GM20431 (cell line): ENCODE measurements around the gene NDEL1.
"Not testable (repeated sequence)": the region's sequence is repeated elsewhere in the genome, so short reads cannot be mapped to it uniquely, and the experiment has no call there.

Source experiments
- in situ Hi-C: fragments of 300-500 bp; cut with MseI, MboI; formaldehyde crosslinking; loops from one replicate; pipeline ENCODE4 v1.15.0; 2020; ENCODE audit warnings: low sequenced_read_pairs; ENCODE audit not compliant: unreplicated experiment

Gene NDEL1

GRCh38 chr17:8435245-8436168, at the start of gene NDEL1:
Gene NDEL1, plus strand, starts transcription at chr17:8435884. Its CDS starts 8,388 bp downstream, at chr17:8444272.
- in situ Hi-C loops, result no loop called here

DNA sequence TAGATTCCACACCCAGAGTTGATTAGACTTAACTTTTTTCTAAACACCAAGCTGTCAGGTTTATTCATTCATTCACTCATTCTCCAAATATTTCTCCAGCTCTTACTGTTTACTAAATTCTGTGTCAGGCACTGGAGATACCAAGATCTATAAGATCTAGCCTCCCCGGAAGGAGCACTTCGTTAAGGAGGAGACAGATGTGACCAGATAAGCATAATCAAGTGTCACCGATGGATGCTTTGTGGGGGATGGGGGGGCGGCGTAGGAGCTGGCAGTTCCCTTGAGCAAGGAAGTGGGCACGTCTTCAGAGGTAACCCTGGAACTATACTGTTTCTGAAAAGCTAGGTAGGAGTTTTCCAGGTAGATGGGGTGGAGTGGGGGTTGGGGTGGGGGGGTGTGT, 48.8 kb upstream of the NDEL1 start:
- in situ Hi-C loops, result no loop called here

DNA sequence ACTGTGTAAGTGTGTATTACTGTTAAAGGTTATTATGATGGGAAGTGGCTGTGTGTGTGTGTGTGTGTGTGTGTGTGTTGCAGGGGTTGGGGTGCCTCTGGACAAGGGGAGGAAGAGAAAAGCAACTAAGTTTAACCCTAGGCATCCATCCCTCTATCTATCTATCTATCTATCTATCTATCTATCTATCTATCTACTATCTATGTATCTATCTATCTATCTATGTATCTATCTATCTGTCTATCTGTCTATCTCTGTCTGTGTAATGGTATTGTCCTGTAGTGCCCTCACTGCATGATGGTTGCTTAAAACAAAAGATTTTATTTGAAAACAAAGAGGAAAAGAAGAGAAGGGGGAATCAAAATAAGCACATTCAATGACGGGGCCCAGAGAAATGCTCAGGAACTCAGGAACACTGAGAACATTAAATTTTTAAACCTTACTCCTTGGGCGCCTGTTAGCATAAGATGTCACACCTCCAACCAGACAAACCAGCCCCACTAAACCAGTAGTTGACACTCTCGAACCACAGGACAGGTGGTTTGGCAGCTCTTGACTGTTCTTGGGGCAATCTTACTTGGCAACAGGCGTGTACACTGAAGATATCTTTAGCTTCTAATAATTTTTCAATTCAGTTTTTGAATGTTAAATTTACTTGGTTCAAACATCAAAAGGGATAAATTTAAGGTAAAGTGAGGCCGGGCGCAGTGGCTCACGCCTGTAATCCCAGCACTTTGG, 47.6 kb upstream of the NDEL1 start:
- in situ Hi-C loops, result no loop called here

DNA sequence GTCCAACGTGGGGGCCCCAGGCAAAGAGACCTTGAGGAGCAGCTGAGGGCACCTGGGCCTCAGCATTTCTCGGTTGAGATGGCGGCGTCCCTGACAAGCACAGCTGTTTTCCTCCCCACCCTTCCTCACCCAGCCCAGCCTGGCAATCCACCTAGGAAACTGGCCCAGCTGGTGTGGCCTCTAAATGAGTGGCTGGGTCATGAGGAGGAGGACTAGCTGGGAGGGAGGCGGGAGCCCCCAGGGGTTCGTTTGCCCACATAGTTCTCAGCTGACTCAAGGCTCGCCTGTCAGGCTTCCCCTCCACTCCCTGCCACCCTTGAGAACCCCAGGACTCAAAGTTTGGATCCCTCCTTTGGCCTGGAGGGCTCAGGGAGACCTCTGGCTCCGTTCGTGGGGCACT, 44.0 kb upstream of the NDEL1 start:
- in situ Hi-C loops, result no loop called here

DNA sequence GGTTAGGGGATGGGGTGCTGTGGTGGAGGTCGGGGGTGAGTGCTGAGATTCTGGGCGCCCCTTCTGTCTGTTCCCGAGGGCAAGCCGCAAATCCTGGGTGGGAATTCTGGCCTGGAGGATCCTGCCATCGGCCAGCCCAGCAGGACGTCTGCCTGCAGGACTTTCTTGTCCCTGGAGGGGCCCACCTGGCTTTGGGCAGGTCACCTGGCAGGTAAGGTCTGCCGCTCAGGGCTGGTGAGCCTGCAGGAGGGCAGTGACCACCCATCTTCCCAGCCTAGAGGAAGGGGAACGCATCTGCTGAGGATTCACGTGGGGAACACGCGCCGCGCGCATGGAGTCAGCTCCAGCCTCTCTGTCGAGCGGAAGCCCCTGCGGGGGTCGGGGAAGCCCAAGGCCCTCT, 43.4 kb upstream of the NDEL1 start:
- in situ Hi-C loops, result no loop called here

- in situ Hi-C loops, result no loop called here
Measured at GRCh38 chr17:8392674-8393469, 42.8 kb upstream of the NDEL1 start.

- in situ Hi-C loops, result no loop called here
Measured at GRCh38 chr17:8393470-8394231, 42.0 kb upstream of the NDEL1 start.

DNA sequence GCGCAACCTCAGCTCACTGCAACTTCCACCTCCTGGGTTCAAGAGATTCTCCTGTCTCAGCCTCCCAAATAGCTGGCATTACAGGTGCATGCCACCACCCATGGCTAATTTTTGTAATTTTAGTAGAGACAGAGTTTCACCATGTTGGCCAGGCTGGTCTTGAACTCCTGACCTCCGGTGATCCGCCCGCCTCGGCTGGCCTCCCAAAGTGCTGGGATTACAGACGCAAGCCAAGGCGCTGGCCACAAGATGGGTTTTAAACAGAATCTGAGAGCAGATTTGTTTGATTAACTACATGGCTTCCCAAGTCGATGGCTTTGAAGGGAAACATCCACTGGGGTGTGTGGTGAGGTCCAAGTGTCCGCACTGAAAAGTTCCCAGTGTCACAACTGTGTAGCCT, 41.2 kb upstream of the NDEL1 start:
- in situ Hi-C loops, result not testable (repeated sequence)

GRCh38 chr17:8397636-8398035, 38.0 kb upstream of the NDEL1 start, which contains the start of gene RNF222:
Gene RNF222, minus strand, starts transcription at chr17:8397827. Its CDS starts 4,366 bp downstream, at chr17:8393461.
- in situ Hi-C loops, result no loop called here

GRCh38 chr17:8398980-8399379, 36.7 kb upstream of the NDEL1 start:
- in situ Hi-C loops, result no loop called here

GRCh38 chr17:8401107-8401506, 34.6 kb upstream of the NDEL1 start:
- in situ Hi-C loops, result no loop called here

- in situ Hi-C loops, result no loop called here
Measured at GRCh38 chr17:8402921-8403536, 32.7 kb upstream of the NDEL1 start.

DNA sequence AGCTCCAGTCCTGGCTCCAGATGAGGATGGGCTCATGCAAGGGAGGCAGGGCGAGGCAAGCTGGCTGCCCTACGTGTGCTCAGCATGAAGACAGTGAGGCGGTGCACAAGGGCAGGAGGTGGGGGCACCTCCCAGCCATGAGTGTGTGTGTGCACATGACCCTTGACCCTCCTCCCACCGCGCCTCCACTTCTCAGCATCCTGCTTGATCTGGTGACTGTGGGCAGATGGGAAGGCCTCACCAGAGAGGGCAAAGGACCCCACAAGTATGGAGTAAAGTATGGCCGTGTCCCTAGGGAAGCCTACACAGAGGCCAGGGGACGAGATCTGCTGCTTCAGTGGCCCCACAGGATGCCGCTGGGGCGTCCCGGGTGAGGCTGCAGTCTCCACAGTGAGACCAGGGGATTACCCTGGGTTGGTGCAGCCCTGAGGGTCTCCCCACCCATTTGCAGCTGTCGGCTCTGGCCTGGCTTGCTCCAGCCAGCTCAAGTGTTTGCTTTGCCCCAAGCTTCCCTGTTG, 30.1 kb upstream of the NDEL1 start:
- in situ Hi-C loops, result no loop called here

DNA sequence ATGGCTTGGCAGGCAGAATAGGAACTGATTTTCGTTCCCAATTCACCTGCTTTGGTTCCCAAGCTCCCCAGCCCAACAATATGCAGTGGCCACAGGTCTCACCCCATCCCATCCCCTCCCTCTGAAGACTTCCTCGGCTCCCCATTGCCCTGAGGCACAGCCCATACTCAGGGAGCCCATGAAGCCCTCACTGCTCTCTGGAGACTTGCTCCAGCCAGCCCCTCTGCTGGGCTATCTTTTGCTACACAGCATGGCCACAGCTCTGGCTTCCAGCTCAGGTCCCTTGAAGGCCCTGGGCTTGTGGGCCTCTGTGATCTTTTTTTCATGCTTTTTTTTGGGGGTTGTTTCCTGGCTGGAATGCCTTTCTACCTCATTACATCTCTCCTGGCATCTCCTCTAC, 29.5 kb upstream of the NDEL1 start:
- in situ Hi-C loops, result no loop called here

- in situ Hi-C loops, result no loop called here
Measured at GRCh38 chr17:8408371-8408770, 27.3 kb upstream of the NDEL1 start.

- in situ Hi-C loops, result loop anchor here (10.0 kb wide), 1 partner anchor 335 kb away; the partner anchor contains the start of gene CCDC42
Measured at GRCh38 chr17:8409966-8410882, 25.5 kb upstream of the NDEL1 start.

- in situ Hi-C loops, result loop anchor here (10.0 kb wide), 1 partner anchor 334 kb away; the partner anchor contains the start of gene CCDC42
Measured at GRCh38 chr17:8410883-8411238, 24.8 kb upstream of the NDEL1 start.

DNA sequence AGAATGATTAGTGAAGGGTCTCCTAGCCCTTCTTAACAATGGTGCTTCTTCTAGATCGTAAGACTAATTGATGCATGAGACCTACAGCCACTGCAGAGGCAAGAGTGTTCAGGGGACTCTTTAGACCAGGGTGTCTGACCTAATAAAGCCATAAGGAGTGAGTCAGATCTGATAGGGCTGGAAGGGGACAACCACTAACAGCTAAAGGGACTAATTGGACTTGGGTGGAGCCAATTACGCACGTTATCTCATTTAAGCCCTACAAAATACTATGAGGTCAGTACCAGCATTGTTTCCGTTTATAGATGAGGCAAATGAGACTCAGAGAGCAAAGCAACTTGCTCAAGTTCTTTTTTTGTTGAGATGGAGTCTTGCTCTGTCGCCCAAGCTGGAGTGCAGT, 23.6 kb upstream of the NDEL1 start:
- in situ Hi-C loops, result loop anchor here (10.0 kb wide), 1 partner anchor 333 kb away; the partner anchor contains the start of gene CCDC42
